Muscle of arm (tissue), 12 donors: ENCODE results near the gene WDR59. TPM values are rescaled to one million over a fixed set of nuclear protein-coding genes. Genes with fewer than 3 reads are reported as not detected.
A peak's percentile ranks its signal among the peaks of the same experiment; 100 is the strongest.
"Not testable (repeated sequence)": the region's sequence is repeated elsewhere in the genome, so short reads cannot be mapped to it uniquely, and the experiment has no call there.

Experiments
- DNase-seq: peaks from one replicate; pipeline ENCODE4 v3.0.0-alpha.2; 2013
- polyA plus RNA-seq, 12 donors: library from polyadenylated mRNA; unstranded; fragments of 120-200 nt; gene quantifications; one replicate each; pipeline ENCODE4 v1.2.1, GENCODE V29; 2013; ENCODE audit not compliant: insufficient read length in 12 of 12

The WDR59 gene
- polyA plus RNA-seq, 12 donors: 37.0 to 84.5 (median 48.7) TPM; not detected in 1

- DNase-seq: no peak
Measured at GRCh38 chr16:74868035-74868434, 116.9 kb downstream of the WDR59 start.

- DNase-seq: no peak
Measured at GRCh38 chr16:74867281-74867849, 117.6 kb downstream of the WDR59 start.

GRCh38 chr16:74865922-74866598 lies 118.9 kb downstream of the WDR59 start:
- no peak for DNase-seq

- peak; percentile 31 for DNase-seq
Measured at GRCh38 chr16:74862743-74863244, 122.1 kb downstream of the WDR59 start.

- DNase-seq: no peak
Measured at GRCh38 chr16:74852500-74852875, 132.4 kb downstream of the WDR59 start.

GRCh38 chr16:74850027-74850426 lies 134.9 kb downstream of the WDR59 start:
- DNase-seq: no peak

GRCh38 chr16:74847202-74847601 lies 137.7 kb downstream of the WDR59 start:
- no peak for DNase-seq

GRCh38 chr16:74846714-74847113 lies 138.2 kb downstream of the WDR59 start:
- no peak for DNase-seq

GRCh38 chr16:74844041-74844980 lies 140.6 kb downstream of the WDR59 start:
- no peak for DNase-seq

GRCh38 chr16:74843381-74844035 lies 141.4 kb downstream of the WDR59 start:
- not testable (repeated sequence) for DNase-seq

GRCh38 chr16:74842413-74842812 lies 142.5 kb downstream of the WDR59 start:
- DNase-seq: no peak

GRCh38 chr16:74841904-74842303 lies 143.0 kb downstream of the WDR59 start:
- no peak for DNase-seq

GRCh38 chr16:74841469-74841868 lies 143.5 kb downstream of the WDR59 start:
- DNase-seq: no peak

- DNase-seq: no peak
Measured at GRCh38 chr16:74837056-74837455, 147.9 kb downstream of the WDR59 start.

- no peak for DNase-seq
Measured at GRCh38 chr16:74836111-74836671, 148.7 kb downstream of the WDR59 start.

- DNase-seq: no peak
Measured at GRCh38 chr16:74832228-74832627, 152.7 kb downstream of the WDR59 start.

GRCh38 chr16:74831467-74831866 lies 153.5 kb downstream of the WDR59 start:
- no peak for DNase-seq

- DNase-seq: no peak
Measured at GRCh38 chr16:74830648-74831047, 154.3 kb downstream of the WDR59 start.

- no peak for DNase-seq
Measured at GRCh38 chr16:74829637-74830036, 155.3 kb downstream of the WDR59 start.

- no peak for DNase-seq
Measured at GRCh38 chr16:74825941-74826340, 159.0 kb downstream of the WDR59 start.

- DNase-seq: no peak
Measured at GRCh38 chr16:74825016-74825415, 159.9 kb downstream of the WDR59 start.
